22Rv1 (cell line): Measurements from ENCODE around the gene SRMS.

Experiments used
- CTCF ChIP-seq: fragments of 450-650 bp; IDR thresholded peaks from 2 replicates; pipeline ENCODE4 v1.5.1; 2017; ENCODE audit warnings: mild to moderate bottlenecking
- ZFX ChIP-seq: fragments of 450-650 bp; IDR thresholded peaks from 2 replicates; pipeline ENCODE4 v1.6.1; 2017; ENCODE audit warnings: antibody characterized with exemption, borderline replicate concordance

- TF ChIP-seq CTCF = no peak
- no peak for TF ChIP-seq ZFX
These were observed 45.5 kb downstream of the SRMS start for GRCh38 chr20:63501818-63502670.
